Stimulated activated CD4-positive, alpha-beta T cell treated with anti-CD3 and anti-CD28 coated beads, Interleukin-15, amount 100 ng/mL, for 24 hours (primary cell): ENCODE measurements around the gene SHOX.
"Not testable (repeated sequence)": the region's sequence is repeated elsewhere in the genome, so short reads cannot be mapped to it uniquely, and the experiment has no call there.

Source experiments
- DNase-seq: peaks from one replicate; pipeline ENCODE4 v3.0.0-alpha.2; 2020

SHOX gene

DNA sequence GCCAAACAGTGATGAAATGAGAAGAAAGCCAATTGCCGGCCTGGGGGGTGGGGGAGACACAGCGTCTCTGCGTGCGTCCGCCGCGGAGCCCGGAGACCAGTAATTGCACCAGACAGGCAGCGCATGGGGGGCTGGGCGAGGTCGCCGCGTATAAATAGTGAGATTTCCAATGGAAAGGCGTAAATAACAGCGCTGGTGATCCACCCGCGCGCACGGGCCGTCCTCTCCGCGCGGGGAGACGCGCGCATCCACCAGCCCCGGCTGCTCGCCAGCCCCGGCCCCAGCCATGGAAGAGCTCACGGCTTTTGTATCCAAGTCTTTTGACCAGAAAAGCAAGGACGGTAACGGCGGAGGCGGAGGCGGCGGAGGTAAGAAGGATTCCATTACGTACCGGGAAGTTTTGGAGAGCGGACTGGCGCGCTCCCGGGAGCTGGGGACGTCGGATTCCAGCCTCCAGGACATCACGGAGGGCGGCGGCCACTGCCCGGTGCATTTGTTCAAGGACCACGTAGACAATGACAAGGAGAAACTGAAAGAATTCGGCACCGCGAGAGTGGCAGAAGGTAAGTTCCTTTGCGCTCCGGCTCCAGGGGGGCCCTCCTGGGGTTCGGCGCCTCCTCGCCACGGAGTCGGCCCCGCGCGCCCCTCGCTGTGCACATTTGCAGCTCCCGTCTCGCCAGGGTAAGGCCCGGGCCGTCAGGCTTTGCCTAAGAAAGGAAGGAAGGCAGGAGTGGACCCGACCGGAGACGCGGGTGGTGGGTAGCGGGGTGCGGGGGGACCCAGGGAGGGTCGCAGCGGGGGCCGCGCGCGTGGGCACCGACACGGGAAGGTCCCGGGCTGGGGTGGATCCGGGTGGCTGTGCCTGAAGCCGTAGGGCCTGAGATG lies at the start of gene SHOX:
TSS of gene SHOX (plus strand) at position 180 of the 885 bp plus-strand sequence. CDS start at position 287, 107 bp downstream.
- no peak for DNase-seq

DNA sequence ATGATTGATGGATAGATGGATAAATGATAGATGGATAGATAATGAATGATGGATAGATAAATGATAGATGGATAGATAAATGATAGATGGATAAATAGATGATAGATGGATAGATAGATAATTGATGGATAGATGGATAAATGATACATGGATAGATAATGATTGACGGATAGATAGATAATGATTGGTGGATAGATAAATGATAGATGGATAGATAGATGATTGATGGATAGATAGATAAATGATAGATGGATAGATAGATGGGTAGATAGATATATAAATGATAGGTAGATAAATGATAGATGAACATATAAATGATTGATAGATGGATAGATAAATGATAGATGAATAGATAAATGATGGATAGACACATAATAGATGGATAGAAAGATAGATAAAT lies 49.5 kb upstream of the SHOX start:
- no peak for DNase-seq

DNA sequence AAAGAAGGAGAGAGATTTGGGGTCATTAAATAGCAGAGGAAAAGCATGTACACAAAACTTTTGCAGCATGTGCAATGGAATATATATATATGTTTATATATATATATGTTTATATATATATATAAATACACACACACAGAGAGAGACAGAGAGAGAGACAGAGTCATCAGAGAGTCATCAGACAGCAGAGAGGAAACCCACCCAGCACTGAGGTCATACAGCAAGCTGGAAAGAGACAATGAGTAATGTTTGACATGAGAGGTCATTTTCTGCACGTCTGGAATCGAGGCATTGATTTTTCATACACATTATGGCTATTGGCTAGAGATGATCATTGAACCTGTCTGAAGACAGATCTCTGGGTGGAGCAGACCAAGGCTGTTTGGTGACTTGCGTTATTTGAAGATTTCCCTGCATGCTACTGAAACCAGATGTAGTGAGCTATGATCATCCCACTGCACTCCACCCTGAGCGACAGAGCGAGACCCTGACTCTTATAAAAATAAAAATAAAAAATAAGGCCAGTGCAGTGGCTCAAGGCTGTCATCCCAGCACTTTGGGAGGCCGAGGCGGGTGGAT lies 48.8 kb upstream of the SHOX start:
- no peak for DNase-seq

DNA sequence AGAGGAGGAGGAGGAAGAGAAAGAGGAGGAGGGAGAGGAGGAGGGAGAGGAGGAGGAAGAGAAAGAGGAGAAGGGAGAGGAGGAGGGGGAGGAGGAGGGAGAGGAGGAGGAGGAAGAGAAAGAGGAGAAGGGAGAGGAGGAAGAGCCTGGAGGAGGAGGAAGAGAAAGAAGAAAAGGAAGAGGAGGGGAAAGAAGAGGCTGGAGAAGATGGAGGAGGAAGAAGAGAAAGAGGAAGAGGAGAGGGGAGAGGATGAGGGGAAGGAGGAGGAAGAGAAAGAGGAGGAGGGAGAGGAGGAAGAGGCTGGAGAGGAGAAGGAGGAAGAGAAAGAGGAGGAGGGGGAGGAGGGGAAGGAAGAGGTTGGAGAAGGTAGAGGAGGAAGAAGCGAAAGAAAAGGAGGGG lies 46.0 kb upstream of the SHOX start:
- DNase-seq = no peak

DNA sequence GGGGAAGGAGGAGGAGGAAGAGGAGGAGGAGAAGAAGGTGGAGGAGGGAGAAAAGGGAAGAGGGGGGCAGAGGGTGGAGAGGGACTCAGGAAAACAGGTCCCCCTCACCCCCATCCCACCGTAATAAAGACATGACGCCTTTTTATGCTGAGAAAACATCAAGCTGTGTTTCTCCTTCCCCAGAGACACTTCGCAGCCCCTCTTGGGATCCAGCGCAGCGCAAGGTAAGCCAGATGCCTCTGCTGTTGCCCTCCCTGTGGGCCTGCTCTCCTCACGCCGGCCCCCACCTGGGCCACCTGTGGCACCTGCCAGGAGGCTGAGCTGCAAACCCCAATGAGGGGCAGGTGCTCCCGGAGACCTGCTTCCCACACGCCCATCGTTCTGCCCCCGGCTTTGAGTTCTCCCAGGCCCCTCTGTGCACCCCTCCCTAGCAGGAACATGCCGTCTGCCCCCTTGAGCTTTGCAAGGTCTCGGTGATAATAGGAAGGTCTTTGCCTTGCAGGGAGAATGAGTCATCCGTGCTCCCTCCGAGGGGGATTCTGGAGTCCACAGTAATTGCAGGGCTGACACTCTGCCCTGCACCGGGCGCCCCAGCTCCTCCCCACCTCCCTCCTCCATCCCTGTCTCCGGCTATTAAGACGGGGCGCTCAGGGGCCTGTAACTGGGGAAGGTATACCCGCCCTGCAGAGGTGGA lies 45.3 kb upstream of the SHOX start:
- no peak for DNase-seq

DNA sequence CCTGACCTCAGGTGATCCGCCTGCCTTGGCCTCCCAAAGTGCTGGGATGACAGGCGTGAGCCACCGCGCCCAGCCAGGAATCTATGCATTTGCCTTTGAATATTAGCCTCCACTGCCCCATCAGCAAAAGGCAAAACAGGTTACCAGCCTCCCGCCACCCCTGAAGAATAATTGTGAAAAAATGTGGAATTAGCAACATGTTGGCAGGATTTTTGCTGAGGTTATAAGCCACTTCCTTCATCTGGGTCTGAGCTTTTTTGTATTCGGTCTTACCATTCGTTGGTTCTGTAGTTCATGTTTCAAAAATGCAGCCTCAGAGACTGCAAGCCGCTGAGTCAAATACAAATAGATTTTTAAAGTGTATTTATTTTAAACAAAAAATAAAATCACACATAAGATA lies 44.2 kb upstream of the SHOX start:
- no peak for DNase-seq

DNA sequence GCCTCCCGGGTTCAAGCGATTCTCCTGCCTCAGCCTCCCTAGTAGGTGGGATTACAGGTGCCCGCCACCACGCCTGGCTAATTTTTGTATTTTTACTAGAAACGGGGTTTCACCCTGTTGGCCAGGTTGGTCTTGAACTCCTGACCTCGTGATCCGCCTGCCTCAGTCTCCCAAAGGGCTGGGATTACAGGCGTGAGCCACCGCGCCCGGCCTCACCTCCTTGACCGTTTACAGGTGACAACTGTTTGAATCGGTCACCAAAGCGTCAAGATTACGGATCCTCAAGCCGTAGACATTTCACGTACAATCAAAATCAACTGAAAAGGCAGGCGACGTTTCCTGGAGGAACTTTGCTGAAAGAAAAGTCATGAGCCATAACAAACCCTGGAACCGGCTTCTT lies 41.3 kb upstream of the SHOX start:
- not testable (repeated sequence) for DNase-seq

DNA sequence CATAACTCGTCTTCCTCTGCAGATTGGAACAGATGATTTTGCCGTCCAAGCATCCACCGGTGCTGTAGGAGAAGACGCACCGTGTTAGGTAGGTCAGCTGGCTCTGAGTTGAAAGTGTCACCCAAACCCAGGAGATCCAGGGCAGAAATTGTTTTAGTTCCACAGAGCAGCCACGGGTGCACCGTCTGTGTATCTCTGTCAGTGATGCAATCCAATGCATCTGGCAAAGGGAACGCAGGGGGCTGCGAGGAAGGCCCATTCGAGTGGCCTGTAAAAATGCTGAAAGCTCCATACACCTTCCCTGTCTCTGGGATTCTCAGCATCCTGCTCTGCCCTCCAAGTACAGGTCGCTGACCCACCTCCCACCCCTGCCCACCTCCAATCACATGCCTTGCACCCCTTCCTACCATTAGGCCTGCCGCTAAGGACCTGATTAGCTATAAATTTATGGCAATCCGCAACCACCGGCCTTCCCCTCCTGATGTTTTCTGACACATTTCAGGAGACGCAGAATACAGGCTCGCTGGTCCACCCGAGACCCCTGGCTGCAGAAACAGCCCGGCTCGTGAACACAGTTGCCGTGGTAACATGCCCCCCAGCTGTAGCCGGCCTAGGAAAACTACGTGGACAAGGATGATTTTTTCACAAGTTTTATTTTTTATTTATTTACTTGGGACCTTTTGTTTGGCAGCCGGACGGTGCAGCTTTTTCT lies 39.7 kb upstream of the SHOX start:
- DNase-seq = no peak

DNA sequence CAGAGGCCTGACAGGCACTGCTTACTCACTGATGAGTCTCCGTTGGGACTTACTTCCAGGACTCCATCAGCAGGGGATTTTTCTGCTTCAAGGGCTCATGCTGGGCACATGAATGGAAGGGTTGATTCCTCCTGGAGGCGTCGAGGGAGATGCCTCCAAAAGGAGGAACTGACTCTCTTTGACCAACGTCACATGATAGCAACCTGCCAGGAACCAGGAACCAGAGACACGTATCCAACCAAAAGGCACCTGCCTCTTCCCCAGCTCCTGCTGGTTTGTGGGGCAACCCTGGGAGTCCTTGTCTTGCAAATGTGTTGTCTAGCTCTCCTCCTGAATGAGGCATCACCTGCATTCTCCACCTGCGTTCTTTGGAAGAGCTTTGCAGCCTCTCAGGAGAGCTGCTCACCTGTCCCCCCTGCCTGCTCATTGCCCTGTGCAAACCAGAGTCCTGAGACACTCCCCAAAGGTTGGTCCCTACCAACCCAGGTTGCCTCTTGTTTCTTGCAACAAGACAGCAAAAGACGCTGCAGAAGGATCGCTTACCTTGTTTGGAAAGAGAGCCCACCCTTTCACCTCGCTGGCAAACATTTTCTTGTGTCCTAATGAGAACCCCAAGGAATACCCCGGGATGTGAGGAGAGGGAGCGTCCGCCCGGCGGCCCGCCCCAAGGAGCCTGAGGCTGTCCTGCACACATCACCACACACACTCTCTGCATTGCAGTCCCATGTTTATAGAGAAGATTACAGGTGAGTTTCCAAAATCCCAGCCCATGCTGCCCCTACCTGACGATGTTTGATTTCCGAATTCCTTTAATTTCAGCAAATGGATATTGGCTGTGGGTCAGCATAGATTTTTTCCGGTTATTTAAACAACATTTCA lies 30.5 kb upstream of the SHOX start:
- DNase-seq = no peak

DNA sequence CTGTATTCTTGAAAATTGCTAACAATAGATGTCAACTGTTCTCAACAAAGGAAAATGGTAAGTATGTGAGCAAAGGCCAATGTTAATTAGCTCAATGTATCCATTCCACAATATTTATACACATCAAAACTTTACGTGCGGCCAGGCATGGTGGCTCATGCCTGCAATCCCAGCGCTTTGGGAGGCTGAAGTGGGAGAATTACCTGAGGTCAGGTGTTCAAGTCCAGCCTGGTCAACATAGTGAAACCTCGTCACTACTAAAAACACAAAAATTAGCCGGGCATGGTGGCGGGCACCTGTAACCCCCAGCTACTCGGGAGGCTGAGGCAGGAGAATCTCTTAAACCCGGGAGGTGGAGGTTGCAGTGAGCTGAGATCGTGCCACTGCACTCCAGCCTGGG lies 27.6 kb upstream of the SHOX start:
- not testable (repeated sequence) for DNase-seq

DNA sequence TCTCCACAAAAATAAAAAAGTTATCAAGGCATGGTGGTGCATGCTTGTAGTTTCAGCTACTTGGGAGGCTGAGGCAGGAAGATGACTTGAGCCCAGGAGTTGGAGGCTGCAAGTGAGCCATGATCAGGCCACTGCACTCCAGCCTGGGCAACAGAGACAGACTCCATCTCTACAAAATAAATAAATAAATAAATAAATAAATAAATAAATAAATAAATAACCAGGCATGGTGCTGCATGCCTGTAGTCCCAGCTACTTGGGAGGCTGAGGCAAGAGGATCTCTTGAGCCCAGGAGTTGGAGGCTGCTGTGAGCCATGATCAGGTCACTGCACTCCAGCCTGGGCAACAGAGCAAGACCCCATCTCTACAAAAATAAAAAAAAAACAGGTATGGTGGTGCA lies 26.0 kb upstream of the SHOX start:
- not testable (repeated sequence) for DNase-seq

DNA sequence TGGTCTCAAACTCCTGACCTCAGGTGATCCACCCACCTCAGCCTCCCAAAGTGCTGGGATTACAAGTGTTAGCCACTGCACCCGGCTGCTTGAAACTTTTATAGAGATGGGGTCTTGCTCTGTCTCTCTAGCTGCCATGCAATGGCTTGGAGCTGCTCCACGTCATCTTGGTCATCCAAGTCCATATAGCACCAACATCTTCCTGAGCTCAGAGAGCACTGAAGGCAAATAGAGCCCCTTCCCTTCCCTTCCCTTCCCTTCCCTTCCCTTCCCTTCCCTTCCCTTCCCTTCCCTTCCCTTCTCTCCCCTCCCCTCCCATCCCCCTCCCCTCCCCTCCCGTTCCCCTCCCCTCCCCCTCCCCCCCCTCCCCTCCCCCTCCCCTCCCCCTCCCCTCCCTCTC lies 22.5 kb upstream of the SHOX start:
- not testable (repeated sequence) for DNase-seq

DNA sequence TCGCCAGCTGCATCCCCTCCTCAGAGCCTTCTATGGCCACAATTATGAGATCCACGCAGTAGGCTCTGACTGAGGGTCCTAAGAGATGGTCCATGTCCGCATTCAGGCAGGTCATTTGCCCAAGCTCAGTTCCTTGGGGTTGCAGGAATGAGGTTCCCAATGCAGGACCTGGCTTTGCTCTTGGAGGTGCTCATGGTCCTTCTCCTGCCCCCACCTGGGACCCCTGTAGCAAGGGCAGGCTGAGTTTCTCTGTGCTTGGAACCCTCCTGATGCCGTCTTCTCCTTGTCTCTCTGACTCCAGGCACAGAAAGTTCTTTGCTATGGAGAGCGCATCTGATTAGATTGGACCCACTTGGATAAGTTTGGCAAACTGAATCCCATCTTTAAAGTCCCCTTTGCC lies 16.5 kb upstream of the SHOX start:
- DNase-seq = no peak

DNA sequence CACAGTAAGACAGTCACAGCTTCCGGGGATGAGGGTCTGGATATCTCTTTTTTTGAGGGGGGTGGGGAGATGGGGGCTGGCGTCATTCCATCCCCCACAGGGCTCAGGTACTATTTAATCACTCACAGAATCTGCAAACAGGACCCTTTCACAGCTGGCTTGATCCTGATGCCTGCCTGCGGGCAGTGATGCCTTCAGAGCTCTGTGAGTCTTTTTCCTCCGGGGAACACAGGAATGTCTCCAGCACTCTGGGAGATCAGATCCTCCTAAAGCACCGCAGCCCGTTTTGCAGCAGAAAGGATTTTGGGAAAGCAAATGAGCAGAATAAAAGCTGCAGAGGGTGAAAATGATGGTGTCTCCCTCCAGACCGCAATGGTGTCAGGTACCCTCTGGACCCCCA lies 13.2 kb upstream of the SHOX start:
- DNase-seq = no peak

DNA sequence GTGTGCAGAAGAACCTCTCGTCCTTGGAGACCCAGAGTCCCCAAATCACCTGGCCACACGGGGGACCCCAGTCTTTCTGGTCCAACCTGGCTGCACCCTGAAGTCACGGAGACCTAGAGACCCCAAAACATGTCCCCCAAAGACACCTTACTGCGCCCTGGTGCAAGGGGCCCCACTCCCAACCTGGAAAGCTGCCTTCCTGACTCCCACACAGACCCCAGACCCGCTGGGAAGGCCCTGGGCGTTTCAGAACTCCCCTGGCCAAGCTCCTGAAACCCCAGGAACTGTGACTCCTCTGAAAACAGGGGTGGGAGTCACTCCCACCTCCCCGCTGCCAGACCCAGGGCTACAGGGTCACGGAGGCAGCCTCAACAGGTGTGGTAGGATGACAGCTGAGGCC lies 12.7 kb upstream of the SHOX start:
- no peak for DNase-seq

DNA sequence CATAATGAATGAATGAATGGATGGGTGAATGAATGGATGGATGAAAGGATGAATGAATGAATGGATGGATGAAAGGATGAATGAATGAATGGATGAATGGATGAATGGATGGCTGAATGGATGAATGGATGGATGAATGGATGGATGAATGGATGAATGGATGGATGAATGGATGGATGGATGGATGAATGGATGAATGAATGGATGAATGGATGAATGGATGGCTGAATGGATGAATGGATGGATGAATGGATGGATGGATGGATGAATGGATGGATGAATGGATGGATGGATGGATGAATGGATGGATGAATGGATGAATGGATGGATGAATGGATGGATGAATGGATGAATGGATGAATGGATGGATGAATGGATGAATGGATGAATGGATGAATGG lies 12.3 kb upstream of the SHOX start:
- not testable (repeated sequence) for DNase-seq

DNA sequence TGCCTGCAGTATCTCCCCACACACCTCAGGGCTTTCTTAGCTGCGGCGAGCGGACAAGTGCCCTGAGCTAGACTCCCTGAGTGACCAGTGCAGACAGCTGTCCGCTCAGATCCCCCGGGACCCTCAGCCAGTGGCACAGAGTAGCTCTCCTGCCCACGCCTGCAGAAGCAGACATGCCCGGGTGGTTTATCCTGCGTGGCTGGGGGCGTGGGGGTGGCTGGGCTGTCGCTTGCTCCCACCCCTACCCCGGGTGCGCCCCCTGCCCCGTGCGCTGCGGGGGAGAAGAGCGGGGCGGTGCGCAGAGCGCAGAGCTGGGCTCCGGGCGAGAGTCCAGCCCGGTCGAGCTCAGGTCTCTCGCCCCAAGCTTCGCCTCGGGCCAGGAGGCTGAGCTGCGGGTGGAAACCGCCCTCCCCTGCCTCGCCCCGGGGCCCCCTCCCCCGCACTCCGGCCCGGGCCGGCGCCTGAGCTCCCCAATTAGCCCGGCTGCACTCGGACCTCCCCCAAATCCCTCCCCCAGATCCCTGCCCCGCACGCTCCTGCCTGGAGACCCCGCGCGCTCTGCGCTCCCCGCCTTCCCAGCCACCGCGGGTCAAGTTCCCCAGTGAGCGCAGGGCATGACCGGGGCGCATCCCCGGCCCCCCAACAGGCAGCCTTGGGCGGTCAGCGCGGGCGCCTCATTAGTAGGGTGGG lies 11.7 kb upstream of the SHOX start:
- no peak for DNase-seq

DNA sequence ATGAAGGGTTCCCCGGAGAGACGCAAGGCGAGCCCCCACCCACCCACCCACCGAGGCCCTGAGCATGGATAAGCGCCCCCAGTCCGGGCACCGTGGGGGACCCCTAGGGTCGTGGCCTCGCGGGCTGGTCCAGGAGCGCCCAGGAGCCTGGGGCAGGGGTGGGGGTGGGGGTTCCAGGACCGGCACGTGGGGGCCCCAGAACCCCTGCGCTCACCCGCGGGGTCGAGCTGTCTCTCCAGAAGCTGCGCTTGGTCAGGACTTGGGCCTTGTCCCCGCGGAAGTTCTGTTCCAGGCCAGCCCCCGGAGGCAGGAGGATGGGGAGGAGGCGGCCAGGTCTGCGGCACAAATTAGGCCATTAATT lies 11.2 kb upstream of the SHOX start:
- no peak for DNase-seq

DNA sequence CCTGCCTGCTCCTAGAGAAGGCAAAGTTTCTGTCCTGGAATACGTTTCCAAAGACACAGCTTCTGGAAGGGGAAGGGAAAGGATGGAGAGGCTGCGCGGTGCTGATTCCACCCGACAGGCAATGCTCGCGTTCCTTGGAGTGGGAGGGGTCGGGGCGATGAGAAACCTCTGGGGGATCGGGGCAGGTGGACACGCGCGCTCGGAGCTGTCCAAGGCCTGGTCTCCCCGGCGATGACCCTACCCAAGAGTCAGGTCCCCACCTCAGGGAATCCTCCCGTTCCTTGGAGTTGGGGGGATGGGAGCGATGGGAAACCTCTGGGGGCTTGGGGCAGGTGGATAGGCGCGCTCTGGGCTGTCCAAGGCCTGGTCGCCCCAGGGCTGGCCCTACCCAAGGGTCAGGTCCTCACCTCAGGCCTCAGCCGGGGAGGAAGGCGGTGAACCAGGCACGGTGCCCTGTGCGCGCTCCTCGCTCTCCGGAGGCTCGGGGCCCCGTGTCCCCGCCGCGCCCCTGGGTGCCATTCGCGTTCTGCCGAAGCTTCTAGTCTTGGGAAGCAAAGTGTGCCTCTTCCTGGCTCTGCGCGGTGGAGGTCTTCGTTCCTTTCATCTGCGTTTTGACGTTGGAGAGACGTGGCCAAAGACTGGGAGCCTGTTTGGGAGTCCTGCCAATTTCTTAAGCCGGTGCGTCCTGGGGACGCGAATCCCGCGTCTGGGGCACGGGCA lies 10.6 kb upstream of the SHOX start:
- DNase-seq = no peak

DNA sequence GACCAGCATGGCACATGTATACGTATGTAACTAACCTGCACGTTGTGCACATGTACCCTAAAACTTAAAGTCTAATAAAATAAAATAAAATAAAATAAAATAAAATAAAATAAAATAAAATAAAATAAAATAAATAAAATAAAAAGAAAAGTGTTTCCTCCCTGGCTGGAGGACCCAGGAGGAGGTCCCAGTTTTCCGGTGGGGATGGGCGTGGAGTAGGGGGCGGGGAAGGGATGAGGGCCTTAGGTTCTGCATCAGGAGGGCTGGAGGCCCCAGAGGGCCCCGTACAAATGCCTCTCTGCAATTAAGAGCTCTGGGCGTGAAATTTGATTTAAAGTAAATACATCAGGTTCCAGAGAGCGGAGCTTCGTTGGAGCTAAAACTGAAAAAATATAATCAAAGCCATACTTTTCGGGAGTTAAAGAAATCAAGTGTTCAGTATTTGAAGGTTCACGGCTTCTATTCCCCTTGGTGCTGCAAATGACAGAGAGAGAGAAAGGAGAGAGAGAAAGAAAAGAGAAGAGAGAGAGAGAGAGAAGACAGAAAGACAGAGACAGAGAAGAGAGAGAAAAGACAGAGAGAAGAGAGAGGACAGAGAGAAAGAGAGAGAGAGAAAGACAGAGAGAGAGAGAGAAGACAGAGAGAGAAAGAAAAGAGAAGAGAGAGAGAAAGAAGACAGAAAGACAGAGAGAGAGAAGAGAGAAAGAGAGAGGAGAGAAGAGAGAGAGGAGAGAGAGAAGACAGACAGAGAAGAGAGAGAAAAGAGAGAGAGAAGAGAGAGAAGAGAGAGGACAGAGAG lies 8.7 kb upstream of the SHOX start:
- no peak for DNase-seq
